HG02870 (cell line): ENCODE results near the gene CD274.
"Not testable (repeated sequence)": the region's sequence is repeated elsewhere in the genome, so short reads cannot be mapped to it uniquely, and the experiment has no call there.

Source experiments
- ATAC-seq: cut with Tn5 transposase; IDR thresholded peaks from one replicate; pipeline ENCODE4 v1.9.1; 2021; ENCODE audit warnings: mild to moderate bottlenecking, moderate library complexity; ENCODE audit not compliant: unreplicated experiment

The CD274 gene

DNA sequence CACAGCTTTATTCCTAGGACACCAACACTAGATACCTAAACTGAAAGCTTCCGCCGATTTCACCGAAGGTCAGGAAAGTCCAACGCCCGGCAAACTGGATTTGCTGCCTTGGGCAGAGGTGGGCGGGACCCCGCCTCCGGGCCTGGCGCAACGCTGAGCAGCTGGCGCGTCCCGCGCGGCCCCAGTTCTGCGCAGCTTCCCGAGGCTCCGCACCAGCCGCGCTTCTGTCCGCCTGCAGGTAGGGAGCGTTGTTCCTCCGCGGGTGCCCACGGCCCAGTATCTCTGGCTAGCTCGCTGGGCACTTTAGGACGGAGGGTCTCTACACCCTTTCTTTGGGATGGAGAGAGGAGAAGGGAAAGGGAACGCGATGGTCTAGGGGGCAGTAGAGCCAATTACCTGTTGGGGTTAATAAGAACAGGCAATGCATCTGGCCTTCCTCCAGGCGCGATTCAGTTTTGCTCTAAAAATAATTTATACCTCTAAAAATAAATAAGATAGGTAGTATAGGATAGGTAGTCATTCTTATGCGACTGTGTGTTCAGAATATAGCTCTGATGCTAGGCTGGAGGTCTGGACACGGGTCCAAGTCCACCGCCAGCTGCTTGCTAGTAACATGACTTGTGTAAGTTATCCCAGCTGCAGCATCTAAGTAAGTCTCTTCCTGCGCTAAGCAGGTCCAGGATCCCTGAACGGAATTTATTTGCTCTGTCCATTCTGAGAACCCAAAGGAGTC, at the start of gene CD274:
Gene CD274, plus strand, starts transcription at position 184 of the 733 bp plus-strand sequence. CDS start 5,572 bp downstream, outside the sequence.
- peak; percentile 44 for ATAC-seq

DNA sequence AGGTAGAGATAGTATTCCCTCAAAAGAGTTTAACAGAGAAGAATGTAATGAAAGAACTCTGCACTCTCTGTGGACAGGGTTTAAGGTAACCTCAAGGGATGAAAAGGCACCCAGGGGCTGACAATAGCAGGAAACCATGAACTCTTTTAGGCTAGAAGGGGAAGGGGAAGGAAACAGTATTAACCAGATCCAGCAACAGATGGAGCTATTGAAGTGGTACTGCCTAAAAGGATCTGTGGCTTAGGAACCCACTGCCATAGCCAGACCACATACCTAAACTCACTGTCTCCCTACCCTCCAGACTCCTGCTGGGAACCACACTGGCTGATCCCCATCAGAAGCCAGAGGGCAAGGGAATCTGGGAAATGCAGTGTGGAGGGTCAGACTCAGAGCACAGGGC, 48.1 kb upstream of the CD274 start:
- no peak for ATAC-seq

DNA sequence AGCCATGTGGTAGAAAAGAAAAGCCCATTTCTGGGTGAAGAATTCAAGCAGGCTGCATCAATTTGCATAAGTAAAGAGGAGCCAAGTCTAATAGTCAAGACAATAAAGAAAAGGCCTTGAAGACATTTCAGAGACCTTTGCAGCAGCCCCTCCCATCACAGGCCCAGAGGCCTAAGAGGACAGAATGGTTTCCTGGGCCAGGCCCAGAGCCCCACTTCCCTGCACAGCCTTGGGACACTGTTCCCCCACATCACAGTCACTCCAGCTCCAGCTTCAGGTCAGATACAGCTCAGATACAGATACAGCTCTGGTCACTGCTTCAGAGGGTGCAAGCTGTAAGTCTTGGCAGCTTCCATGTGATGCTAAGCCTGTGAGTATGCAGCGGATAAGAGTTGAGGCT, 41.7 kb upstream of the CD274 start:
- ATAC-seq, result no peak

DNA sequence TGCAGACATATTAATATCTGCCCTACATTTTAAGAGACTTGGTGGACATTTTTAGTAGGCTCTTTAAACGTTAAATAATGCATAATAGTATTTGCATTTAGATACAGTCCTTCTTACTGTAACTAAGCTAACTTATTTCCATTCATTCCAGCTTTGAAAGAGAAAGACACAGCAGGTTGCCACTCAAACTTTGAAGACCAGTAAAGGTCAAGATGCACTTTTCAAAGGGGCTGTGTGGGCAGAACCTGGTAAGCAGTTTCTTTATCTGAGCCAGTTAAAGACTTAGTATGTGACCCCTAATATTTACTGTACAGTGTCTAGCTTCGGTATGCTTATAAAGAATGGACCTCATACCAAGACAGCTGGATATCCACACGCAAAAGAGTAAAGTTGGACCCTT, 33.4 kb upstream of the CD274 start:
- no peak for ATAC-seq

DNA sequence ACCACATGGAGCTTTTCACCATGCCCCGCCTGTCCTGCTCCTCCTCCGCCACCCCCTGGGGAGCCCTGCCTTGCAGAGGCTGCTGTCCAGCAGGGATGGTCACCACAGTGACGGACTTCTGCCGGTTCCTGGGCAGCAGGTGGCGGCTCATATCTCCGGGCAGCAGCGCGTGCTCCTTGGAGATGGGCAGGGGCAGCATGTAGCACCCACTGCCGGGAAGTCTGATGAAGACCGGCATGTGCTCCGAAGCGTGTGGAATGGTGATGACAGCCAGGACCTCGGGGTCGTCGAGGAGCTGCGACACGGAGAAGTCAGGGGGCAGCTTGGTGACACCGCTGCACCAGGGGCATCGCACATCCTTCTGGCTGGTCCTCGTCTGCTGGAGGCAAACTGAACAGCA, 31.9 kb upstream of the CD274 start:
- ATAC-seq, result no peak

DNA sequence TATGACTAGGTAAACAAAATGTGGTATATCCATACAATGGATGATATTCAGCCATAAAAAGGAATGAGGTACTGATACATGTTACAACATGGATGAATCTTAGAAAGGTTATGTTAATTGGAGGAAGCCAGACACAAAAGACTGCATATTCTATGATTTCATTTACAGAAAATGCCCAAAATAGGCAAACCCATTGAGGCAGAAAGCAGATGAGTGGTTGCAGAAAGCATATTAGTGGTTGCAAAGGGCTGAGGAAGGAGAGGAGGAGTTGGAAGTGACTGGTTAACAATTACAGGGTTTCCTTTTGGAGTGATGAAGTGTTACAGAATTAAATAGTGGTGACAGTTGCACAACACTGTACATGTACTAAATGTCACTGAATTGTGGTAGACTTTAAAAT, 30.4 kb upstream of the CD274 start:
- no peak for ATAC-seq

DNA sequence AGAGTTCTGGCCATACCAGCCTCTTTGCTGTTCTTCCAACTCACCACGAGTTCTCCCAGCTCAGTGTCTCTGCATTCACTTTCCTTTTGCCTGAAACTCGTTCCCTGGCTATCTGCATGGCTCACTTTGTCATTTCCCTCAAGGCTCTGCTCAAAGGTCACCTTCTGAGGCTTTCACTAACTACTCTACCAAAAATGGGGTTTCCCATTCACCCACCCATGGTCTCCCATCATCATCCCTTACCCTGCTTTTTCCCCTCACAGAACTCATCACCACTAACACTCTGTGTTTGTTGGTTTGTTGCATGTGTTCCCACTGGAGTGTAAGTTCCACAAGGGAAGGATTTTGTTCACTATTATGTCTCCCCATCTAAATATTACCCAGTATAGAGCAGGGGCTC, 29.2 kb upstream of the CD274 start:
- ATAC-seq, result no peak

DNA sequence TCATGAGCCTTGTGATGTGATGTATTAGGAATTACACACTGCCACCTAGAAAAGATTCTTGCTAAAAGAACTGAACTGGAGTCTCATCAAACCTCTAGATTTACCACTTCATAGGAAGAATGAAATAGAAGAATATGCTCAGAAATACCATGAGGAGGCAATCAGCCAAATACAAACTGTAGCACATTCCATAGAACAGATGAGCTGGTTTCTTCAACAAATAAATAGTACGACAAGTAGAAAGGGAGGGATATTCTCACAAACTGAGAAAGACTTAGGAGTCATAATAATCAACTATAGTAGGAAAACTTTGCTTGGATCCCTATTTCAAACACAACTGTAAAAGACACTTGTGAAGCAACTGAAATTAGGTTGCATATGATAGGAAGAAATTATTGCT, 28.1 kb upstream of the CD274 start:
- no peak for ATAC-seq

DNA sequence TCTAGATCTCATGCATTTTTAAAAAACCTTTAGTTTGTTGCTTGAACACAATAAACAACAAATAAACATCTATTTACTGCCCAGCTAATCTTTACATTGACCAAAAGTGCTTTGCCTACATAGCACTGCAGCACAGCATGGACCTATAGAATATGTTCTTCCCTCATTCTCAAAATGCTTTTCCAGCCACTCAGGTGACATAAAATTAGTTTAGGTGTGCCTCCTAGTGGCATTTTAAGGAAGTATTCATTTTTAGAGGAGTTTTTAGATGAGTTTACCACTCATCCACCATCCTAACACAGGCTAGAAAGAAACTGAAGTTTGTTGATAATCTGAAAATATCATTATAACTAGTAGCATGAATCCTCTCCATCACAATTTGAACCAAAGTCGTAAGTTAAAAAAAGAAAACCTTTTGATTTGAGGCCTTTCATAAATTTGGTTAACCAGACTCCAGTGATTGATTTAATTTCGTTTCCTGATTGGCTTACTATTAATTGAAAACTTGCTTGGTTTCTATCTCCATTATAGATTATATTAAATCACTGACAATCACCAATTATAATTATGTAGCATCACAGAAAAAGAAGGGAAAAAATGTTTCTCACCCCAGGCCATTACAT, 25.2 kb upstream of the CD274 start:
- ATAC-seq, result no peak

DNA sequence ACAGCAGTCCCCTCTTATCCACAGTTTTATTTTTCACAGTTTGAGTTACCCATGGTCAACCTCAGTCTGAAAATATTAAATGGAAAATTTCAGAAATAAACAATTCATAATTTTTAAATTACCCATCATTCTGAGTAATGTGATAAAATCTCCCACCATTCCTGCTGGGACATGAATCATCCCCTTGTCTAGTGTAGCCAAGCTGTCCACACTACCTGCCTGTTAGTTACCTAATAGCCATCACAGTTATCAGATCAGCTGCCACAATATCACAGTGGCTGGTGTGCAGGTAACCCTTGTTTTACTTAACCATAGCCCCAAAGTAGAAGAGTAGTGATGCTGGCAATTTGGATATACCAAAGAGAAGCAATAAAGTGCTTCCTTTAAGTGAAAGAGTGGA, 23.3 kb upstream of the CD274 start:
- ATAC-seq, result no peak

DNA sequence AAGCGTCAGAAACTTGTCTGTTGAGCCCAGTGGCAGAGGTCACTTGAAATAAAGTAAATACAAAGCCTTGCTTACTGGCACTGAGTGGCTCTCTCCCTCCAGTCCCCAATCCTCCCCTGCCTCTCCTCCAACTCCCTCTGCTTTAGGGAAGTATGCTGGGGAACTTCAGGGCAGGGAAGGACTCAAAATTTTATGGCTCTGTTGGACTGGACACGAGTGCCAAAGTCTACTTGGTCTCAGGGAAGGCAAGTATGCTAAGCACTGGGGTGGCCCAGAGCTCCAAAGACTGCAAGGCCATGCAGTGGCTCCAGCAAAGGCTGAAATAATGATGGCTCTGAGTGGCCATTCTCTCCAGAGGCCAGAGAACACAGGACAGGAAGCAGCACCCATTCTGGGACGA, 22.2 kb upstream of the CD274 start:
- ATAC-seq, result no peak

DNA sequence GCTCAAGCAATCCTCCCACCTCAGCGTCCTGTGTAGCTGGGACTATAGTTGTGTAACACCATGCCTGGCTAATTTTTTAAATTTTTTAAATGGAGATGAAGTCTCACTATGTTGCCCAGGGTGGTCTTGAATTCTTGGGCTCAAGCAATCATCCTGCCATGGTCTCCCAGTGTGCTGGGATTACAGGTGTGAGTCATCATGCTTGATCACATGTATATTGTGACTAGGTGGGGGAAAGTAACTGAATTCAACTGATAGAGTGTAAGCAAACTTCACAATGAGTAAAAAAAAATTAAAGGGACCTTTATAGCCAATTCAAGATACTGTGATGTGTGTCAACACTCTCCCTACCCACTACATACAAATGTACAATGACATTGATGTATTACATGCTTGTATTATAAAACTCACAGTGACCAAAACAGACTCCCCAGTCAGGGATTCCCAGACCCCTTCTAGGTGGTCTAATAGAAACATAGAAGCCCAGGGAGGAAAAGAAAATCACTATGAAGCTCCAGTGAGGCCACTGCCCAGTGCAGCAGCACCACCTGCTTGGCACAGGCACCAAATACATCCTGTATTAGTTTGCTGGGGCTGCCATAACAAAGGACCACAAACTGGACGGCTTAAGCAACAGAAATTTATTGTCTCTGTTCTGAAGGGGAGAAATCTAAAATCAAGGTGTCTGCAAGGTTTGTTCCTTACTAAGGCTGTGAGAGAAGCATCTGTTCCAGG, 21.4 kb upstream of the CD274 start:
- no peak for ATAC-seq

DNA sequence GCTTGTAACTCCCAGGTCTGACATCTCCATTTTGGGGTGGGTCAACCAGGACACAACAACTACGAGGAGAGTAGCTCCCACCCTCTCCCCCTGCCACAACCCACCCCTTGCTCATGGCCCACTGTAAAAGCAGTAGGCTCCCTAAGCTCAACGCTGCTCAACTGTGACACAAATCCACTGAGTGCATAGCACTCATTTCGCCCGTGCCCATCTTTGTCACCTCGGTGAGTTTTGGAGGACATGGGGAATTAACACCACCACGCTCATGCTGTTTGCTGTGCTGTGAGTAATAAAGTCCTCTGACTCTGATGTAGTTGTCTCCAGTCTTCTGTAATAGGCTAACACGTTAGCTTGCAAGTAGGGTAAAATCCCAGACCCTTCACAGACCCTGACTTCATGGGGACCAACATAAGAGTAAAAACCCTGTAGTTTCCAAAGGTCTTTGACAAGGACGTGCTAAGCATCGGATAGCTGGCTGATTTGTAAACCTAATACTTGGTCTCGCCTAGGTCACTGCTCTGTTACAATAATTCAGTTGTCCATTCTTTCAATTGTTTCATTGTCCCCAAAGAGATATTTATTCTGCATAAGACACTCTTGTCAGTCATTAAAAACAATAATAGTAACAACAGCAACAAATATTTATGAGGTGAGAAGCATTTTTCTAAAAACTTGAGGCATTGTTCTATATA, 20.3 kb upstream of the CD274 start:
- no peak for ATAC-seq

DNA sequence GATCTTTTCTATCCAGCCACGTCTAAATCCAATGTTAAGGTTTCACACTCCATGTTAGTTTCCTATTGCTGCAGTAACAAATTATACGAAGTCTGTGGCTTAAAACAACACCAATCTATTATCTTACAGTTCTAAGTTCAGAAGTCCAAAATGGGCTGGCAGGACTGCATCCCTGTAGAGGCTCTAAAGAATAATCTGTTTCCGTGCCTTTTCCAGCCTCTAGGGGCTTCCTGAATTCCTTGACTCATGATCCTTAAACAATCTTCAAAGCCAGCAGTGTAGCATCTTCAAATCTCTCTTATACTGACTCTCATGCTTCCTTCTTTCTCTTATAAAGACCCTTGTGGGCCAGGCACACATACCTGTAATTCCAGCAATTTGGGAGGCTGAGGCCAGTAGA, 19.4 kb upstream of the CD274 start:
- ATAC-seq, result no peak

DNA sequence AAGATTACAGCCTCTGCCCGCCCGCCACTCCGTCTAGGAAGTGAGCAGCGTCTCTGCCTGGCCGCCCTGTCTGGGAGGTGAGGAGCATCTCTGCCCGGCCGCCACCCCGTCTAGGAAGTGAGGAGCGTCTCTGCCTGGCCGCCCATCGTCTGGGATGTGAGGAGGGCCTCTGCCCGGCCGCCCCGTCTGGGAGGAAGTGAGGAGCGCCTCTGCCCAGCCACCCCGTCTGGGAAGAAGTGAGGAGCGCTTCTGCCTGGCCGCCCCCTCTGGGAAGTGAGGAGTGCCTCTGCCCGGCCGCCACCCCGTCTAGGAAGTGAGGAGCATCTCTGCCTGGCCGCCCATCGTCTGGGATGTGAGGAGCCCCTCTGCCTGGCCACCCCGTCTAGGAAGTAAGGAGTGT, 17.5 kb upstream of the CD274 start:
- ATAC-seq, result not testable (repeated sequence)

DNA sequence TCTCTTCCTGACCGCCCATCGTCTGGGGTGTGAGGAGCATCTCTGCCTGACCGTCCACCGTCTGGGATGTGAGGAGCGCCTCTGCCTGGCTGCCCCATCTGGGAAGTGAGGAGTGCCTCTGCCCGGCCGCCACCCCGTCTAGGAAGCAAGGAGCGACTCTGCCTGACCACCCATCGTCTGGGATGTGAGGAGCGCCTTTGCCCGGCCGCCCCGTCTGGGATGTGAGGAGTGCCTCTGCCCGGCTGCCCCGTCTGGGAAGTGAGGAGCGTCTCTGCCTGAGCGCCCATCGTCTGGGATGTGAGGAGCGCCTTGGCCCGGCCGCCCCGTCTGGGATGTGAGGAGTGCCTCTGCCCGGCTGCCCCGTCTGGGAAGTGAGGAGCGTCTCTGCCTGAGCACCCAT, 17.0 kb upstream of the CD274 start:
- not testable (repeated sequence) for ATAC-seq

DNA sequence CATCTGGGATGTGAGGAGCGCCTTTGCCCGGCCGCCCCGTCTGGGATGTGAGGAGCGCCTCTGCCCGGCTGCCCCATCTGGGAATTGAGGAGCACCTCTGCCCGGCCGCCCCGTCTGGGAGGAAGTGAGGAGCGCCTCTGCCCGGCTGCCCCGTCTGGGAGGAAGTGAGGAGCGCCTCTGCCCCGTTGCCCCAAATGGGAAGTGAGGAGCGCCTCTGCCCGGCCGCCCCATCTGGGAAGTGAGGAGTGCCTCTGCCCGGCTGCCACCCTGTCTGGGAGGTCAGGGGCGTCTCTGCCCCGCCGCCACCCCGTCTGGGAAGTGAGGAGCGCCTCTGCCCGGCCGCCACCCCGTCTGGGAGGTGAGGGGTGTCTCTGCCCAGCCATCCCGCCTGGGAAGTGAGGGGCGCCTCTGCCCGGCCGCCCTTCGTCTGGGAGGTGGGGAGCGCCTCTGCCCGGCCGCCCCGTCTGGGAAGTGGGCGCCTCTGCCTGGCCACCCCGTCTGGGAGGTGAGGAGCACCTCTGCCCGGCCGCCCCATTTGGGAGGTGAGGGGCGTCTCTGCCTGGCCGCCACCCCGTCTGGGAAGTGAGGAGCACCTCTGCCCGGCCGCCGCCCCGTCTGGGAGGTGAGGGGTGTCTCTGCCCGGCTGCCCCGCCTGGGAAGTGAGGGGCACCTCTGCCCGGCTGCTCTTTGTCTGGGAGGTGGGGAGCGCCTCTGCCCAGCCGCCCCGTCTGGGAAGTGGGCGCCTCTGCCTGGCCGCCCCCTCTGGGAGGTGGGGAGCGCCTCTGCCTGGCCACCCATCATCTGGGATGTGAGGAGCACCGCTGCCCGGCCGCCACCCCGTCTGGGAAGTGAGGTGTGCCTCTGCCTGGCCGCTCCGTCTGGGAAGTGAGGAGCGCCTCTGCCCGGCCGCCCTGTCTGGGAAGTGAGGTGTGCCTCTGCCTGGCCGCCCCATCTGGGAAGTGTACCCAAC, 16.2 kb upstream of the CD274 start:
- ATAC-seq, result not testable (repeated sequence)

DNA sequence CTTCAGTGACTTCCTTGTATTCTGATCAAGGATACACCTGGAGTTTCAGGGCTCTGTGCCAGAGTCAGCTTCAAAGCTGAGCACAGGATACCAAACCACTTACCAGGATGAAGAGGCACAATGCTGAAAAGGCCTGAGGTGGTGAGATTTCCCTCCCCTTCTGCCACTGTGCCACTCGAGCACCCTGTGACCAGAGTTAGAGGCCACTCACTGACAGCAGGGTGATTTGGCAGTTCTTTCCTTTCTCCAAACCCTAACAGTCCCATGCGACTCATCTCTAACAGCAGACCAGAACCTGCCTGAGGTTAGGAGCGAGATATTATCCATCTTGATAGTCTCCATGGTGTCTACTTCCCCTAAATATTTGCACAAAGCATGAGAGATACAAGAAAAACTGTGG, 14.4 kb upstream of the CD274 start:
- ATAC-seq, result no peak

DNA sequence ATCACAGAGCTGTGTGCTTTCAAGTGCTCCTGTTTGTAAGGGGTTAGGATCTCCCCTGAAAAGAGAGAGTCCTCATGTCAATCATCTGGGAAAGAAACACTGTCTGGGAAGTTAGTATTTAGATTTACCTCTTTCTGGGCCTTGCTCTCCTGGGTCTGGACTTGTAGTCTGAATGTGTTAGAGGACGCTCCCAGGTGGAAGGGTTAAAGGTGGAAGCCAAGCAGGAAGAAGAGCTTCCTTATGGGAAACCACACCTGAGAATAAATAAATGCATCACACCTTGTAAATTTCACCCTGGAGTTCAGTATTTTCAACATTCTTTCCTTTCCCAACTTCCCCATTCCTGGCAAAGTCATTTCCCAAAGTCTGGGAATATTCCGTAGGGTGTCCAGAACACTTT, 13.9 kb upstream of the CD274 start:
- no peak for ATAC-seq
